GM19043 (cell line): ENCODE measurements around the gene USP34.
"Not testable (repeated sequence)": the region's sequence is repeated elsewhere in the genome, so short reads cannot be mapped to it uniquely, and the experiment has no call there.

Experiments
- ATAC-seq: cut with Tn5 transposase; IDR thresholded peaks from one replicate; pipeline ENCODE4 v1.9.1; 2021; ENCODE audit warnings: low read depth; ENCODE audit not compliant: unreplicated experiment

Gene USP34

DNA sequence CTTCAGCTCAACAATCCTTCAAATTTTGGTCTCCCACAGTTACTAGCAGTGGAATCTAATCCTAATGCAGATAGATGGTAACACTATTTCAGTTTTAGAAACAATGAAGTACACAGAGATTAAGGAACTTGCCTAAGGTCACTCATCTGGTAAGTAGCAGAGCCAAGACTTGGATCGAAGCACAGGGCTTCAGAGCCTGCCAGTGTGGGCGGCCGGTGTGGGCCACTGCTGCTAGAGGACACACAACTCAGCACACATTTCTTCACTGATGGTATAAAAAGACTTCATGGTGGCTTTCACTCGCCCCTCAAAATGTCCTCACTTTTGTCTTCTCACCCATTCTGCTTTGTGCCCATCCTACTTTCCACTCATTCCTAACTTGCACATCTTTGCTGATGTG is 297.8 kb downstream of the USP34 start:
- no peak for ATAC-seq

DNA sequence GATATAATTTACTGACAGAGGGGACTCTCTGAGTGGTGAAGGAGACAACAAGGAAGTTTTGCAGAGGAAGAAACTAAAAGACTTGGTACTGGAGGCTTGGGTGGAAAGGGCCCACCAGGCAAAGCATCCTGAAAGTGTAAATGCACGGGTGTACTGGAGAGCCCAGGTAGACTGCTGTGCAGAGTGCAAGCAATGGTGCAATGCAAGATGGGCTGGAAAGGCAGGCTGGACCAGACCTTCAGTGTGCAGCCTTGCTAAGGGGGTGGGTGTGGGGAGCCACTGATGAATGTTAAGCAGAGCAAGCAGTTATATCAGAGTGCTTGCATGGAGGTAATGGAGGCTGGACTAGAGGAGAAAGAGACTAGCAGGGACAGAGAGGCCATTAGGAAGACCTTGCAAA is 298.2 kb downstream of the USP34 start:
- ATAC-seq = no peak

DNA sequence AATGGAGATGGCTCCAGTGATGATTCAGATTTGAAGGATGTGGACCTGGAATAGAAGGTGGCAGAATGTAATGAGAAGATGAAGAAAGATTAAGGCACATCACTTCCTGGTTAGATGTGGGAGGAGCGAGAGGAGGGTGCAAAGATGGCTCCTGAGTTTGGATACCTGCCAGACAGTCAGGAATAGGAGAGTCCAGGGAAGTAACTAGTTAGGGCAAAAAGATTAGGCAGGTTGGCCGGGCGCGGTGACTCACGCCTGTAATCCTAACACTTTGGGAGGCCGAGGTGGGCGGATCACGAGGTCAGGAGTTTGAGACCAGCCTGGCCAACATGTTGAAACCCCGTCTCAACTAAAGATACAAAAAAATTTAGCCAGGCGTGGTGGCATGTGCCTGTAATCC is 303.3 kb downstream of the USP34 start:
- no peak for ATAC-seq

DNA sequence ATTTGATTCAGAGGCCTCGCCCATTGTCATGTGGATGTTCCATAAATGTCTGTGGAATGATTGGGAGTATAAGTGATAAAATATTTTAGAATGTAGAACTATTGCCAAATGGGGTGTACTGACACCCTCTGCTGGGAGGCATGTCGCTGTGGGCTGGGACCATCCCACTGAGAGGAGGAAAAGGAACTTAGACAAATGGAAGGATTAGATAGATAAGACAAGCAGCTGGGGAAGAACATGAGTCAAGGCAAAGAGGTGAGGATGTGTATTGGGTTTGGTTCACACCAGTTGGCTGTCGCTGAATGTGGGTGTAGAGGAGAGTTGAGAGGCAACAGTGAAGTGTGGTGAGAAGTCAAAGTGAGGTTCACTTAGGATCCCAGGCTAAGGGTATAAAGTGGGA is 304.9 kb downstream of the USP34 start:
- ATAC-seq = no peak

DNA sequence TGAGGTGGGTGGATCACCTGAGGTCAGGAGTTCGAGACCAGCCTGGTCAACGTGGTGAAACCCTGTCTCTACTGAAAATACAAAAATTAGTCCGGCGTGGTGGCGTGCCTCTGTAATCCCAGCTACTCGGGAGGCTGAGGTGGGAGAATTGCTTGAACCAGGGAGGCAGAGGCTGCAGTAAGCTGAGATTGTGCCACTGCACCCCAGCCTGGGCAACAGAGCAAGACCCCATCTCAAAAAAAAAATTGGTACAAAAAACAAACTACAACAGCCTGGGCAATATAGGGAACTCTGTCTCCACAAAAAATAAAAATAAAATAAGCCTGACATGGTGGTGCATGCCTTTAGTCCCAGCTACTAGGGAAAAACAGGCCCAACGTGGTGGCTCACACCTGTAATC is 305.8 kb downstream of the USP34 start:
- not testable (repeated sequence) for ATAC-seq

DNA sequence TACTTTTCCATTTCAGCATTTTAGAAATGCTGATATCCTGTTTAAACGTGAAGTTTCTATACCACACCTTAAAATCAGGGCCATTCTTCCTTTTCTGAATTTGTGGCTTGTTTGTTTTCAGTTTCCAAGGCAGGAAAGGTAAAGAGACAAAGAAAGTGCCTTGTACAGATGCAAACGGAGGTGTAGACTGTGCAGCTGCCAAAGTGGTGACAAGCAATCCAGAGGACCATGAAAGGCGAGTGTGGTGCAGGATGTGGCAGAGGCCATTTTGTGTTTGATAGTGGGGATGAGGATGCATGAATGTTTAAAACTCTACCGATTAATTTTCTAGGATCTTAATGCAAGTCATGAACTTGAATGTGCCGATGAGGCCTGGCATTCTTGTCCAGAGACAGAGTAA is 308.2 kb downstream of the USP34 start:
- ATAC-seq = no peak

DNA sequence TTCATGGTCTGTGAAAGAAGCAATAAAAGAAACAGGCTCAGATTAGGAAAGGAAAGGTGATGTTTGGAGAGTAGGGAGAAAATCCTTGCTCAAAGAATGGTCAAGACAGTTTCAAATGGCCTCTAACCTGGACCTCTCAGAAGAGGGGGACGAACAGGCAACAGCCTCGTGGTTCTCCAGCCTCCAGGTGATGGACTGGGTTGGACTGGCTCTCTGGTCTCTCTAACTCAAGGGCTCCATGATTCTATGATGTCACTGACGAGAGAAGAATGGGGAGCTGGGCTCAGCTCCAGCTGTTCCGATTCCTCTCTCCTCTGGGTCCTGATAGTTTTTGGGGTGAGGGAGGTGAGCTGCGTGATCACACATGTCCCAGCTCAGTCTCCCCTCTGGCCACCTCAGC is 309.0 kb downstream of the USP34 start, which contains the start of gene C2orf74:
Gene C2orf74 (plus strand): TSS at position 301 of the 400 bp plus-strand sequence. CDS start 327 bp downstream, outside the sequence.
- no peak for ATAC-seq

DNA sequence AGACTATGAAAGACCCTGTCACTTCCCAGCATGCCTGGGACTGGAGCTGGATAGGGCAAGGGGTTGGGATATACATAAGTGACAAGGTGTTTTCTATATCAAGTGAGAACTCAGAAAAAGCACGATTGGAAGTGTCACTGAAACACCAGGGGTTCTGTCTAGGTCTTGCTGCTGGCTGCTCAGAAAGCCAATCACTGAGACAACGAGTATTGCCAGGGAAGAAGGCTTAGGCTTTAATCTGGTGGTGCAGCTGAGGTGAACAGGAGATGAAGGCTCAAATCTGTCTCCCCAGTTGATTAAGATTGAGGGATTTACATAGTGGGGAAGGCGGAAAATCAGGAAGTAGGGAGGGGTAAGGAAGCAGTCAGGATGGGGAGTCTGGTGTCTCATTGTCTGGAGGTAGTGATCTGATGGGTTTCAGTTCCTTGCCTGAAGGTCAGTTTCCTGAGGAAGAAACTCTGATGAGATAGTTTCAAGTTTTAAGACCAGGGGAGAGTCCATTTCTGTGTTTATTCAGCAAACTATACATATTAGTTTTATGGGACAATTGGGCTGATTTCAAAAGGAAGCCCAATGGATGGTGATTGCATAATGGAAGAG is 312.4 kb downstream of the USP34 start:
- no peak for ATAC-seq

DNA sequence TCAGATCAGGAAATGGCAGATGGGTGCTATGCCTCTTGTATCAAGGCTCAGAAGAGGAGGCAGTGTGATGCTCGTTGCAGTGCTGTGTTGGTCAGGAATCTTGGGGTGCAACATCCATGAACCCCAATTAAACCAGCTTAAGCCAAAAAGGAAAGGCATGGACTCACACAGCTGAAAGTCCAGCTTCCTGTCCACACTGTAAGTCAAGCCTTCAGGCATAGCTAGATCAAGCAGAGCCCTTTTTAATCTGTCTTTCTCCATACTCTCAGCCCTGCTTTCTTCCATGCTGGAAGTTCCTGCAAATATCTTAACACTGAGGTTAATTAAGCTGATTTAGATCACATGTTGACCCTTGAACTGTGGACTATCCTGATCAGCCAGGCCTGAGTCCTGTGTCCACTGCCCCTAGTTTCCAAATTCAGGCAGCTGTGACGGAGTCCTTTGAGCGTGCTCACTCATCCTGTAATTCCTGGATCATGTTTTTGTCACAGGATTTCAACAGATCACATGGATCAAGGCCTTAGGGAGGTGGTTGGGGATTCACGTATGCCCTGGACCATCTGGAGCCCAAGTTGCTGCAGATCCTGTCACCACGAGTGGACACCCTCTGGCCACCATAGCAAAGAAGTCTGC is 313.4 kb downstream of the USP34 start:
- no peak for ATAC-seq

DNA sequence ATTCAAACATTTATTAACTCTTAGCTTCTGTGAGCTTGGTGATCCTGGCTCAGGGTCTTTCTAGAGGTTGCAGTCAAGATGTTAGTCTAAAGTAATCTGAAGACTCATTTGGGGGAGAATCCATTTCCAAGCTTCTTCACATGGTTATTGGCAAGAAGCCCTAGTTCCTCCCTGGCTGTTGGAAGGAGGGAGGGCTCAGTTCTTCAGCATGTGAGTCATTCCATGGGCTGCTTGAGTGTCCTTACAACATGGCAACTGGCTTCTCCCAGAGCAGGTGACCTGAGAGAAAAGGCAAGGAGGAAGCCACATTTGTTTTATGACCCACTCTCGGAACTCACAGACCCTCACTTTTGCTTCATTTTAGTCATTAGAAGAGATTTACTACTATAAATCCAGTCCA is 319.5 kb downstream of the USP34 start:
- ATAC-seq = no peak

DNA sequence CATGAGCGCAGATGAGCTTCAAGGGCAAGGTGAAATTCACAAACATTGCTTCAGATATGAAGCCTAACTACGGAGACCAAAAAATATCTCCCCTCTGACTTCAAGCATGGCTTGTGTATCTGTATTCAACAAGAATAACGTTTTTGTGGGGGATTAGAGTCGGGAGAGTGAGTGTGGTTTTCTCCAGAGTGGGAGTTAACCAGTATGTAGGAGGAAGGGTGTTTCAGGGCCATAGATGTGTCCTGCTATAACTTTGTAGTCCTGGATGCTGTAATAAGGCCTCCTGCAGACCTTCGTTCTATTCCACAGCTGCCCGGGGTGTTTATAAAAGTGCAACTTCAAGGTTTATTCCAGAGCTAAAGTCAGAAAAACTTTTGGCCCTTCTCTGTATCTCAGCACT is 321.8 kb downstream of the USP34 start:
- no peak for ATAC-seq

DNA sequence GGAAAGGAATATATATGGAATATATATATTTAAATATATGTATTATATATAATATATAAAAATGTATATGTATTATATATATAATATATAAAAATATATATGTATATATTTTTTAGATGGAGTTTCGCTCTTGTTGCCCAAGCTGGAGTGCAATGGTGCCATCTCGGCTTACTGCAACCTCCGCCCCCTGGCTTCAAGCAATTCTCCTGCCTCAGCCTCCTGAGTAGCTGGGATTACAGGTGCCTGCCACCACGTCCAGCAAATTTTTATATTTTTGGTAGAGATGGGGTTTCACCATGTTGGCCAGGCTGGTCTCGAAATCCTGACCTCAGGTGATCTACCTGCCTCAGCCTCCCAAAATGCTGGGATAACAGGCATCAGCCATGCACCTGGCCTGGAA is 322.8 kb downstream of the USP34 start:
- not testable (repeated sequence) for ATAC-seq

DNA sequence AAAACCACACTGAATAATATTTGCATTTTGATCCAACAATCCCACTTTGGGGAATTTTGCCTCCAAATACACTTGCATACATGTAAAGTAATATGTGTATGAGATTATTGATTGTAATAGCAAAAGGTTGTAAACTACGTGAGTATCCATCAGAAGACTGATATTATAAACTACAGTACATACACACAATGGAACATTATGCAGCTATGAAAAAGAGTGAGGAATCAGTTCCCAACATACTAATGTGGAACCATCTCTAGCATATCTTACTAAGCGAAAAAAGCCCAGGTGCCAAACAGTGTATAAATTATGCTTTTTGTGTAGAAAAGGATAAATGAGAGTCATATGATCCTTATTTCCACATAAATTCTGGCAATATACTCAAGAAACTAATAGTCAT is 324.9 kb downstream of the USP34 start:
- no peak for ATAC-seq

DNA sequence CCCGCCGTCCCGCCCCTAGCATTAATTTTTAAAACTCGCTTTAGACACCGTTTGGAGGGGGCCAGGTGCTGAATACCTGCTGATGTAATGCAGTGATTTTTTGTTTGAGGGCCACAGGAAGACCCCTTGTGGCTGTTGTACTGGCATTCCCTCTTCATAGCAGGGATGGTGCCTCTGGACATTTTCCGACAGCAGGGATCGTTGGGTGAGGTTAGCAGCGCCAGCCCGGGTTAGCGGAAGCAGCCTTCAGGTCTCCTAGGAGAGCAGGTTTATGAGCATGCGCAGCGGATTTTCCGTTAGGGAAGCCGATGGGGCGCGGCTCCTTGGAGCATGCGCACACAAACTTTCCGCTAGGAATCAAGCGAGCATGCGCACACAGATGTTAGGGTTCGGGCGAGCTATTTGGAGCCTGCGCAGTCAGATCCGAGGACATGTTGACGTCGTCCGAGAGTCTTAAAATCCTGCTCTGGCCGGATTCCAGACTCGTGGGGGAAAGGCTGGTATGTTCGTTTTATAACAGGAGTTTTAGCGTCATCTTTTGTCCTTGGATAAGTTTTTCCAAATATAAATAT is 326.1 kb downstream of the USP34 start:
- ATAC-seq = peak; percentile 86

DNA sequence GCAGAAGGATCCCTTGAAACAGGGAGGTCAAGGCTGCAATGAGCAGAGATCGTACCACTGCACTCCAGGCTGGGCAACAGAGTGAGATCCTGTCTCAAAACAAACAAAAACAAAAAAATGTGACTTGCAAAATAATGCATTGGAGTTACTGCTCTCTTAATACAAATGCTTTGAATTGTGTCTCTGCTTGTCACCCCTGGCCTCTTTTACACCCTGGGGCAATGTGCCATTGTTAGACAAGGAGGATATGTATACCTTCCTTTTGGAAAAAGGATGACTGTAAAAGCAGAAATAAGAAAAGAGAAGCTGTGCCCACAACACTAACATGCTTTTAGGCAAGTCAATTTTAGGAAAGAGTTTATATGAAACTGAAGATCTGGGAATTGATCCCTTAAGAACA is 329.7 kb downstream of the USP34 start:
- ATAC-seq = no peak

DNA sequence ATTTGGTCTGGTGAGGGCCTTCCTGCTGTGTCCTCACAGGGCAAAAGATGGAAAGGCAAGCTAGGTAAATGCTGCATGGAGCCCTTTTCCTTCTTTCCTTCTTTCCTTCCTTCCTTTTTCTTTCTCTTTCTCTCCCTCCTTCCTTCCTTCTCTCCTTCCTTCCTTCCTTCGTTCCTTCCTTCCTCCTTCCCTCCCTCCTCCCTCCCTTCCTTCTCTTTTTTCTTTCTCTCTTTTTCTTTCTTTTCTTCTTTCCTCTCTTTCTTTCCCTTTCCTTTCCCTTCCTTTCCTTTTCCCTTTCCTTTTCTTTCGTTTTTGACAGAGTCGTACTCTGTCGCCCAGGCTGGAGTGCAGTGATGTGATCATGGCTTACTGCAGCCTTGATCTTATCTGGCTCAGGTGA is 332.0 kb downstream of the USP34 start:
- ATAC-seq = no peak
